Measurements from ENCODE around the gene TMEM144.

TMEM144 gene

DNA sequence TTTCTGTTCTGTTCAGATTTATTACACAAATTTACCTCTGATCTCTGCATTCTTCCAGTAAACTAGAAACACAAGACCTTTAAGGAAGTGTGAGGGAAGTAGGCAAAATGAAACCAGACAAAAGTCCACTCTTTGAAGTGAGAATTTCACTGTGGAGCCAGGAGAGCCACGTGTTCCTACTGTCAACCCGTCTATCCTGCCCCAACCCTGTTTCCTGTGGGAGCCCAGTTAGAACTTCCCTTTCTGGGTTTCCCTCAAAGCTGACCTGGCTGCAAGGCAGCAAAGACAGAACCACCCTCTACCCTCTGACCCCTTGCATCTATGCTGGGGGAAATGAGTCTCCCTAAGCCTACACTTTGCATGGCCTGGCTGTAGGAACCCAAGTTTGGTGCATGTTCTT is 40.0 kb downstream of the TMEM144 start:
- Histone ChIP-seq H3K4me2 (ENCODE audit: low read depth, low read length, poor library complexity, severe bottlenecking) (no peak overlapping the region), H3K27ac (ENCODE audit: low read depth, low read length) (no peak overlapping the region), H3K9me3 (ENCODE audit: insufficient read depth, low read length) (no peaks in the 10 kb centered on the region), H3K4me3 (ENCODE audit: insufficient read depth, low read length, poor library complexity, severe bottlenecking) (no peak overlapping the region), H3K9ac (ENCODE audit: low read length) (no peak overlapping the region), H3F3A (ENCODE audit: insufficient read depth) (no peaks in the 10 kb centered on the region), H2AFZ (ENCODE audit: low read depth, low read length, severe bottlenecking) (no peak overlapping the region), H3K9me2 (replicated peaks; ENCODE audit: insufficient read depth, low read length) (no peaks in the 10 kb centered on the region), H3K79me2 (ENCODE audit: insufficient read depth, low read length) (no peaks in the 10 kb centered on the region), H3K36me3 (ENCODE audit: low read length) (no peaks in the 10 kb centered on the region), H4K20me1 (ENCODE audit: low read depth, low read length) (no peaks in the 10 kb centered on the region), H3K27me3 (ENCODE audit: low read length) (no peaks in the 10 kb centered on the region)
- TF ChIP-seq, protein P1, sequence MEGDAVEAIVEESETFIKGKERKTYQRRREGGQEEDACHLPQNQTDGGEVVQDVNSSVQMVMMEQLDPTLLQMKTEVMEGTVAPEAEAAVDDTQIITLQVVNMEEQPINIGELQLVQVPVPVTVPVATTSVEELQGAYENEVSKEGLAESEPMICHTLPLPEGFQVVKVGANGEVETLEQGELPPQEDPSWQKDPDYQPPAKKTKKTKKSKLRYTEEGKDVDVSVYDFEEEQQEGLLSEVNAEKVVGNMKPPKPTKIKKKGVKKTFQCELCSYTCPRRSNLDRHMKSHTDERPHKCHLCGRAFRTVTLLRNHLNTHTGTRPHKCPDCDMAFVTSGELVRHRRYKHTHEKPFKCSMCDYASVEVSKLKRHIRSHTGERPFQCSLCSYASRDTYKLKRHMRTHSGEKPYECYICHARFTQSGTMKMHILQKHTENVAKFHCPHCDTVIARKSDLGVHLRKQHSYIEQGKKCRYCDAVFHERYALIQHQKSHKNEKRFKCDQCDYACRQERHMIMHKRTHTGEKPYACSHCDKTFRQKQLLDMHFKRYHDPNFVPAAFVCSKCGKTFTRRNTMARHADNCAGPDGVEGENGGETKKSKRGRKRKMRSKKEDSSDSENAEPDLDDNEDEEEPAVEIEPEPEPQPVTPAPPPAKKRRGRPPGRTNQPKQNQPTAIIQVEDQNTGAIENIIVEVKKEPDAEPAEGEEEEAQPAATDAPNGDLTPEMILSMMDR (IDR thresholded peaks at IDR 0.05; ENCODE audit: insufficient read depth, low read length, poor library complexity, severe bottlenecking): no peak
- TF ChIP-seq EZH2phosphoT487 (conservative IDR thresholded peaks at IDR 0.05; ENCODE audit: low read length): no peak

DNA sequence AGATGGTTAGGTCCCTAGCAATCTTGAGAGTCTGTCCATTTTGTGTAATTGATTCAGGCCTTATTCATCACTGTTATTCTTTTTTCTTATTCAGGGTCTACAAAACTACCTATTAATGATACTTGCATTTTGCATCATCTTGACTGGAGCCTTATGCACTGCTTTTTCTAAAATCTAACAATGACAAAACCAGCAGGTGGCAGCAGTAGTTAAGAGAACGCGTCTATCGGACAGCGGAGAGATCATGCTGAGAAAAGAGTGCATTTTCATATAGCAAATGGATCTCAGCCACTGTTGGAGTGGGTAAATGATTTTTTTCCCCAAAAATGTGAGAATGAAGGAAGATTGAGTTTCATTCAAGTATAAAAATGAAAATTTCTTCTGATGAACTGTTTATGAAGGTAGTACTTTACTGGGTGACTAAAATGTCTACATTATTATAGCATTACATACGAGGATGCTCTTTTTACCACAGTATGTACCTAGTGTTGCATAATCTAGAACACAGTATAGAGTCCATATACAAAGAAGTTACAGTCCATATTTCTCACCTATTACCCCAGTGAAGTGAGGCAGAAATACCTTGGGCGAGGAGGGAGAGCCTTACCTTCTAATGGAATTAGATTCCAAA is 43.2 kb downstream of the TMEM144 start:
- Histone ChIP-seq H3K36me3 (ENCODE audit: low read length) (no peaks in the 10 kb centered on the region), H4K20me1 (ENCODE audit: low read depth, low read length) (no peaks in the 10 kb centered on the region), H3K9ac (ENCODE audit: low read length) (no peak overlapping the region), H3K4me2 (ENCODE audit: low read depth, low read length, poor library complexity, severe bottlenecking) (no peak overlapping the region), H3F3A (ENCODE audit: insufficient read depth) (no peaks in the 10 kb centered on the region), H3K9me2 (replicated peaks; ENCODE audit: insufficient read depth, low read length) (no peaks in the 10 kb centered on the region), H3K27ac (ENCODE audit: low read depth, low read length) (no peak overlapping the region), H2AFZ (ENCODE audit: low read depth, low read length, severe bottlenecking) (no peak overlapping the region), H3K4me3 (ENCODE audit: insufficient read depth, low read length, poor library complexity, severe bottlenecking) (no peak overlapping the region), H3K79me2 (ENCODE audit: insufficient read depth, low read length) (no peaks in the 10 kb centered on the region), H3K27me3 (ENCODE audit: low read length) (no peaks in the 10 kb centered on the region), H3K9me3 (ENCODE audit: insufficient read depth, low read length) (no peaks in the 10 kb centered on the region)
- TF ChIP-seq, protein P1 (IDR thresholded peaks at IDR 0.05; ENCODE audit: insufficient read depth, low read length, poor library complexity, severe bottlenecking): peak; percentile 65
- TF ChIP-seq EZH2phosphoT487 (conservative IDR thresholded peaks at IDR 0.05; ENCODE audit: low read length): no peak

DNA sequence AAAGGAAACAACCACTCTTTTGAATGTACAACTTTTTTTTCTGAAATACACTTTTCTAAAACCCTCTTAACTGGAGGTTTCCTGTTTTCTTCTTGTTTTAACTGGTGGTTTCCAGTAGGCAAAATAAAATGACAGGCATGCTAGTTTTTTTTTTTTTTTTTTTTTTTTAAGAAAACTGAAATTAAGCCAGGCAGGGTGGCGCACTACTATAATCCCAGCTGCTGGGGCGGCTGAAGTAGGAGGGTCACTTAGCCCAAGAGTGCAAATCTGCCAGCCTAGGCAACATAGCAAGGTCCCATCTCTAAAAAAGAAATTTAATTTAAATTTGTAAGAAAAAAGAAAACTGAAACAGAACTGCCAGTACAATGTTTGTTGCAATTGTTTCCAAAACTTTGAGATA is 44.0 kb downstream of the TMEM144 start:
- H3K9me3 ChIP-seq (ENCODE audit: insufficient read depth, low read length): no peaks in the 10 kb centered on the region
- H3K27me3 ChIP-seq (ENCODE audit: low read length): no peaks in the 10 kb centered on the region
- H4K20me1 ChIP-seq (ENCODE audit: low read depth, low read length): no peaks in the 10 kb centered on the region
- no peaks in the 10 kb centered on the region for H3K79me2 ChIP-seq (ENCODE audit: insufficient read depth, low read length)
- no peaks in the 10 kb centered on the region for H3K36me3 ChIP-seq (ENCODE audit: low read length)
- H3K9me2 ChIP-seq (replicated peaks; ENCODE audit: insufficient read depth, low read length): no peaks in the 10 kb centered on the region
- TF ChIP-seq EZH2phosphoT487 (conservative IDR thresholded peaks at IDR 0.05; ENCODE audit: low read length): no peak
- TF ChIP-seq, protein P1 (IDR thresholded peaks at IDR 0.05; ENCODE audit: insufficient read depth, low read length, poor library complexity, severe bottlenecking): no peak
- H3K4me2 ChIP-seq (ENCODE audit: low read depth, low read length, poor library complexity, severe bottlenecking): no peak overlapping the region
- H3K27ac ChIP-seq (ENCODE audit: low read depth, low read length): no peak overlapping the region
- H2AFZ ChIP-seq (ENCODE audit: low read depth, low read length, severe bottlenecking): no peak overlapping the region
- no peak overlapping the region for H3K9ac ChIP-seq (ENCODE audit: low read length)
- no peaks in the 10 kb centered on the region for H3F3A ChIP-seq (ENCODE audit: insufficient read depth)
- H3K4me3 ChIP-seq (ENCODE audit: insufficient read depth, low read length, poor library complexity, severe bottlenecking): no peak overlapping the region

All from SU-DHL-6 (cell line).